Measurements from ENCODE around the gene CATSPER1.
"Not testable (repeated sequence)": the region's sequence is repeated elsewhere in the genome, so short reads cannot be mapped to it uniquely, and the experiment has no call there.

CATSPER1 gene

GRCh38 chr11:66011239-66011784, 15.0 kb downstream of the CATSPER1 start:
- no peaks in the 10 kb centered on the region for H3K9me3 ChIP-seq (ENCODE audit: severe bottlenecking)
- DNase-seq (ENCODE audit: low spot score) (peak; percentile 94), ATAC-seq (ENCODE audit: low read depth) (peak; percentile 85)
- no peak overlapping the region for H3K4me3 ChIP-seq (ENCODE audit: severe bottlenecking)
- no peaks in the 10 kb centered on the region for H3K27me3 ChIP-seq (ENCODE audit: insufficient read depth, poor library complexity, severe bottlenecking)
- H3K4me1 ChIP-seq (ENCODE audit: insufficient read depth, poor library complexity, severe bottlenecking): peaks cover 43% of the 10 kb centered on the region
- peak overlapping the region; percentile 75 for H3K27ac ChIP-seq (ENCODE audit: poor library complexity, severe bottlenecking)
- TF ChIP-seq CTCF (IDR thresholded peaks at IDR 0.05; ENCODE audit: poor library complexity, severe bottlenecking): no peak
- H3K36me3 ChIP-seq (ENCODE audit: low read depth): no peaks in the 10 kb centered on the region

- Histone ChIP-seq H3K4me1 (ENCODE audit: insufficient read depth, poor library complexity, severe bottlenecking) (peaks cover 32% of the 10 kb centered on the region), H3K27ac (ENCODE audit: poor library complexity, severe bottlenecking) (peak overlapping the region; percentile 75)
- H3K36me3 ChIP-seq (ENCODE audit: low read depth); DNase-seq (ENCODE audit: low spot score); H3K9me3 ChIP-seq (ENCODE audit: severe bottlenecking); H3K27me3 ChIP-seq (ENCODE audit: insufficient read depth, poor library complexity, severe bottlenecking); H3K4me3 ChIP-seq (ENCODE audit: severe bottlenecking); ATAC-seq (ENCODE audit: low read depth): not testable (repeated sequence)
Observed at GRCh38 chr11:66010036-66010435, 16.2 kb downstream of the CATSPER1 start.

- no peak overlapping the region for H3K4me3 ChIP-seq (ENCODE audit: severe bottlenecking)
- DNase-seq (ENCODE audit: low spot score) (no peak), ATAC-seq (ENCODE audit: low read depth) (peak; percentile 33)
- no peaks in the 10 kb centered on the region for H3K27me3 ChIP-seq (ENCODE audit: insufficient read depth, poor library complexity, severe bottlenecking)
- peak overlapping the region; percentile 75 for H3K27ac ChIP-seq (ENCODE audit: poor library complexity, severe bottlenecking)
- TF ChIP-seq CTCF (IDR thresholded peaks at IDR 0.05; ENCODE audit: poor library complexity, severe bottlenecking): no peak
- H3K9me3 ChIP-seq (ENCODE audit: severe bottlenecking): no peaks in the 10 kb centered on the region
- H3K4me1 ChIP-seq (ENCODE audit: insufficient read depth, poor library complexity, severe bottlenecking): peaks cover 30% of the 10 kb centered on the region
- H3K36me3 ChIP-seq (ENCODE audit: low read depth): peaks cover 19% of the 10 kb centered on the region
Observed at GRCh38 chr11:66008468-66009101, 17.7 kb downstream of the CATSPER1 start.

GRCh38 chr11:66008095-66008467, 18.2 kb downstream of the CATSPER1 start:
- no peak for DNase-seq (ENCODE audit: low spot score)
- no peak for ATAC-seq (ENCODE audit: low read depth)
- peaks cover 23% of the 10 kb centered on the region for H3K36me3 ChIP-seq (ENCODE audit: low read depth)
- H3K9me3 ChIP-seq (ENCODE audit: severe bottlenecking): no peaks in the 10 kb centered on the region
- no peak for TF ChIP-seq CTCF (IDR thresholded peaks at IDR 0.05; ENCODE audit: poor library complexity, severe bottlenecking)
- no peak overlapping the region for H3K4me3 ChIP-seq (ENCODE audit: severe bottlenecking)
- peak overlapping the region; percentile 75 for H3K27ac ChIP-seq (ENCODE audit: poor library complexity, severe bottlenecking)
- peaks cover 28% of the 10 kb centered on the region for H3K4me1 ChIP-seq (ENCODE audit: insufficient read depth, poor library complexity, severe bottlenecking)
- H3K27me3 ChIP-seq (ENCODE audit: insufficient read depth, poor library complexity, severe bottlenecking): no peaks in the 10 kb centered on the region

GRCh38 chr11:66007201-66007634, 19.1 kb downstream of the CATSPER1 start:
- peaks cover 20% of the 10 kb centered on the region for H3K4me1 ChIP-seq (ENCODE audit: insufficient read depth, poor library complexity, severe bottlenecking)
- DNase-seq (ENCODE audit: low spot score) (no peak), ATAC-seq (ENCODE audit: low read depth) (no peak)
- H3K27me3 ChIP-seq (ENCODE audit: insufficient read depth, poor library complexity, severe bottlenecking): no peaks in the 10 kb centered on the region
- H3K9me3 ChIP-seq (ENCODE audit: severe bottlenecking): no peaks in the 10 kb centered on the region
- peak overlapping the region; percentile 75 for H3K27ac ChIP-seq (ENCODE audit: poor library complexity, severe bottlenecking)
- H3K36me3 ChIP-seq (ENCODE audit: low read depth): peaks cover 23% of the 10 kb centered on the region
- TF ChIP-seq CTCF (IDR thresholded peaks at IDR 0.05; ENCODE audit: poor library complexity, severe bottlenecking): no peak
- no peak overlapping the region for H3K4me3 ChIP-seq (ENCODE audit: severe bottlenecking)
